GM19467 (cell line): Measurements from ENCODE around the gene KIF14.
"Not testable (repeated sequence)": the region's sequence is repeated elsewhere in the genome, so short reads cannot be mapped to it uniquely, and the experiment has no call there.

Source experiments
- ATAC-seq: cut with Tn5 transposase; IDR thresholded peaks from one replicate; pipeline ENCODE4 v1.9.1; 2021; ENCODE audit warnings: mild to moderate bottlenecking, moderate library complexity; ENCODE audit not compliant: unreplicated experiment

The KIF14 gene

DNA sequence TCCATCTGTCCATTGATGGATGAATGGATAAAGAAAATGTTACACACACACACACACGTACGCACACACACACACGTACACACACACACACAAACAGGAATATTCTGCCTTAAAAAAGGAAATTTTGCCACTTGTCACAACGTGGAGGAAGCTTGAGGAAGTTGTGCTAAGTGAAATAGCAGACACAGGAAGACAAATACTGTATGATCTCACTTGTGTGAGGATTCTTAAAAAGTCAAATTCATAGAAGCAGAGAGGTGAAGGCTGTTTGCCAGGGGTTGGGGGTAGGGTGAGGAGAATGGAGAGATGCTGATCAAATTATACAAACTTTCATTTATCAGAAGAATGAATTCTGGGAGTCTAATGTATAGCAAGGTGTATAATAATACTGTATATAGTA is 73.2 kb downstream of the KIF14 start:
- ATAC-seq: no peak

DNA sequence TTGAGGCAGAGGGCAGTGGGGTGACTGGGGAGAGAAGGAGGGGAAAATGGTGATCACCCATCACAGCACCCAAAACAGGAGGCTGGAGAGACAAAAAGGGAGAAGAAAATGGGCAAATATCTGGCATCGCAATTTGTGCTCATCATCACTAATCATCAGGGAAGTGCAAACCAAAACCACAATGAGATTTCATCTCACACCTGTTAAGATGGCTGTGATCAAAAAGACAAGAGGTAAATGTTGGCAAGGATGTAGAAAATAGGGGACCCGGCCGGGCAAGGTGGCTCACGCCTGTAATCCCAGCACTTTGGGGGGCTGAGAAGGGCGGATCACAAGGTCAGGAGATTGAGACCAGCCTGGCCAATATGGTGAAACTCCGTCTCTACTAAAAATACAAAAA is 74.0 kb downstream of the KIF14 start:
- ATAC-seq: no peak

DNA sequence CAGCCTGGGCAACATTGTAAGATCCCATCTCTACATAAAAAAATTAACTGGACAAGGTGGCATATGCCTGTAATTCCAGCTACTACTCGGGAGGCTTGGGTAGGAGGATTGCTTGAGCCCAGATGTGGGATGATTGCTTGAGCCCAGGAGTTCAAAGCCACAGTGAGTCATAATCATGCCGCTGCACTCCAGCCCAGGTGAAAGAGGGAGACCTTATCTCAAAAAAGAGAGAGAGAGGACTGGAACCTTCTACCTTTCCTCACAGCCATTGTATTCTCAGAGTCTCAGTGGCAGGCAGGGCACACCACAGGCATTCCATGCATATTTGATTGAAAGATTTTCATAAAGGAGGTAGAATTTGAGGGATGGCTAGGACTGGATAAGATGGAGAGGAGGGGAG is 78.4 kb downstream of the KIF14 start:
- no peak for ATAC-seq

DNA sequence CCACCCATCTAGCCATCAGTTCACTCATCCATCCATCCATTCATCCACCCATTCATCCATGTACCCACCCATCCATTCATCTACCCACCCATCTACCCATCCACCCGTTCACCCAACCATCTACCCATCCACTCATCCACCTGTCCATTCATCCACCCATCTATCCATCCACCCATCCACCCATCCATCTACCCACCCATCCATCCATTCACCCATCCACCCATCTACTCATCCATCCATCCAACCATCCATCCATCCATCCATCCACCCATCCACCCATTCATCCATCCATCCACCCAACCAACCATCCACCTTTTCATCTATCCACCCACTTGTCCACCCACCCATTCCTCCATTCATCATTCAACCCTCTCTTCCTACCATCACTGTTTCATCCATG is 80.3 kb downstream of the KIF14 start:
- no peak for ATAC-seq

DNA sequence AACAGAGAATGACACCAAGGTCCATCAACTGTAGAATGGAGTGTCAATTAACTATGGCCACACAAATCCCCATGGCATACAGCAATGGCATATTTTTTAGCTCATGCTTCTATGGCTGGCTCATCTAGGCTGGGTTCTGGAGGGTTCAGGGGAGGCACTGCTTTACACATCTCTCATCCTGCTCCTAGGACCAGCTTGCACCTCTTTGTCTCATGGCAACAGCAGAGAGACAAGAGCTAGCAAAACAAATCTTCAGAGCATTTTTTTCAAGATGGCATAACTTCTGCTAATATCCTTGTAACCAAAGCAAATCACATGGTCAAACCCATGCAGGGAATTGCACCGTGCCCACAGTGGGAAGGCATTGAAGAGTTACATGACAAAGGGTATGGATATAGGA is 82.4 kb downstream of the KIF14 start:
- ATAC-seq: no peak

DNA sequence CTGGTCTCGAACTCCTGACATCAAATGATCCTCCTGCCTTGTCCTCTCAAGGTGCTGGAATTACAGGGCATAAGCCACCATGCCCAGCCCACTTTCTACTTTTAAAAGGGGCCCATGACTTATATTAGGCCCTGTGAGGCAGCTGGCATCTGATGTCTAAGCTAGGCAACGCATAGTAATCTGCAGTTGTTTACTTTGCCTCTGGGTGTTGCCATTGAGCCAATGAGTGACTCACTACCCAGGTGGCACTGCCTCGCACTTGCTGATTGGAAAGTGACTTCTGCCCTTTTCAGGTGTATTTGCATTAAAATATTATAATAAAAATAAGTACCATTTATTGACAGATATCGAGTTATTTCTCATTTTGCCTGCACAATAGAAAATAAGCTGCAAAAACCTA is 84.9 kb downstream of the KIF14 start:
- ATAC-seq: peak; percentile 58

DNA sequence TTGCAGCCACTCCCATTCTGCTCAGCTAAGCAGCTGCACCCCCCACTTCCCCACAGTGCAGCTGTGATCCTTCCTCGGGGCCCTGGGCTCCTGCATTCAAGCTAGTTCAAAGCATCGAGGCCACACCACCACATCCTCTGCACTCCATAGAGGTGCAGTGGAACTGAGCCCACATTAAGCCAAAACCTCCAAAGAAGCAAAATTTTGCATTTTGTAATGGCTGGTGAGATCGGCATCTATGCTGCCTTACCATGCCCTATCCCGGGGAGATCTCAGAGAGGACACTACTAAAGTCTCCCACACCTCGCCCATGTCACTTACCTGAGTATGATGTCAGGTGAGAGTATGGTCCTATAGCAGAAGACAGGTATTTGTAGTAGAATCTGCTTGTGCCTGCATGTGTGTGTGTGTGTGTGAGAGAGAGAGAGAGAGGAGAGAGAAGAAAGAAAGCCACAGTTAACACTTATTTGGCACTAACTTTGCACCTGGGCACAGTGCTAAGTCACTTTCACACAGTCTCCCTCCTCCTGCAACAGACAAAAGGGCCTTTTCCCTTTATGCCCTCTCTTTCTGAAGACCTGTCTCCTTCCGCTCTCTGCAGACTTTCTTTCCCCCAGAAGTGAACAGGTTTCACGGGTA is 89.8 kb downstream of the KIF14 start:
- no peak for ATAC-seq

DNA sequence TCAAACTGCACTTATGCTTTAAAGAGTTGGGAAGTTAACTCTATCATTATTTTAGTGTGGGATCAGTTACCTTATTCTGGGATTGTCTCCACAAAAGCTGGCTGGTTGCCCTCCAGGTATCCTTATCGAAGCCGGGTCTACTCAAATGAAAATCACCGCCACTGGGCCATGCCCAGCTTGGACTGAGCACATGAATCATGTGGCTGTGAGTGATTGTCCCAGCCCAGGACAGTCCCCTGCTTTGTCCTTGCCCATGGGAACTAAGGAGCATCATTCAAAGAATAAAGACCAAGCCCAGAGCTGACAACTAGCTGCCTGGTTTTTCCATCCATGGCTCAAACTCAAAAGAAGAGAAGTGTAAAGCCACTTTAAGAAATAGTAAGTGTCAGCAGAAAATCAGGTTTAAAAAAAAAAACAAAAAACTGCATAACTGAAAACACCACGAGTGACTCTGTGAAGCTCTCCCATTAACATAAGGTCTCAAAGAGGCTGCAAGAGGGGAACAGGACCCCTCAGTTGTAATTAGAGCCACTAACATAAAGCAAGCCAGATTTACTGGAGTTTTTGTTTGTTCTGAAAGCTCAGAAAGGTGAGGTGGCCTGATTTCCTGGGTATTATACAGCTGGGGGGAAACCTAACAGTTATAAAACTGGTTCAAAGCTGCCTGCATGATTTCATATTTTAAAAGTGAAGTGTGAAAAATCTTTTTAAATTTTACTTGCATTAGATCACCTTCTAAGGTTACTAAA is 91.5 kb downstream of the KIF14 start:
- no peak for ATAC-seq

DNA sequence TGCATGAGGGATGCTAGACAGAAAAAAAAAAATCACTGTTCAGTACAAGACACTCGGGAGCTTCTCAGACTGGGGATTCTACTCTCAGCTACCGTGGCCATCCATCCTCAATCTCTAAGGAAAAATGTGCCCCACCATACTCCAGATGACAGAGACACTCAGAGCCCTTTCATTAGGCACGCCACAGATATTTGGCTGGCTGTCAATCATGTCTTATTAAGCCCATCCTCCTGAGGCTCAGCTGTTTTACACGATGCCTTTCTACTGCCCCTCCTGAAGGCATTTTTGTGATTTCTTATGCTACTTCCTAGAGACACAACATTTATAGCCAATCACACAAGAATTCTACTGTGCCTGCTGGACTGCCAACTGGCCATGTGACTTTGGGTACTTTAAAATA is 92.9 kb downstream of the KIF14 start:
- ATAC-seq: no peak

DNA sequence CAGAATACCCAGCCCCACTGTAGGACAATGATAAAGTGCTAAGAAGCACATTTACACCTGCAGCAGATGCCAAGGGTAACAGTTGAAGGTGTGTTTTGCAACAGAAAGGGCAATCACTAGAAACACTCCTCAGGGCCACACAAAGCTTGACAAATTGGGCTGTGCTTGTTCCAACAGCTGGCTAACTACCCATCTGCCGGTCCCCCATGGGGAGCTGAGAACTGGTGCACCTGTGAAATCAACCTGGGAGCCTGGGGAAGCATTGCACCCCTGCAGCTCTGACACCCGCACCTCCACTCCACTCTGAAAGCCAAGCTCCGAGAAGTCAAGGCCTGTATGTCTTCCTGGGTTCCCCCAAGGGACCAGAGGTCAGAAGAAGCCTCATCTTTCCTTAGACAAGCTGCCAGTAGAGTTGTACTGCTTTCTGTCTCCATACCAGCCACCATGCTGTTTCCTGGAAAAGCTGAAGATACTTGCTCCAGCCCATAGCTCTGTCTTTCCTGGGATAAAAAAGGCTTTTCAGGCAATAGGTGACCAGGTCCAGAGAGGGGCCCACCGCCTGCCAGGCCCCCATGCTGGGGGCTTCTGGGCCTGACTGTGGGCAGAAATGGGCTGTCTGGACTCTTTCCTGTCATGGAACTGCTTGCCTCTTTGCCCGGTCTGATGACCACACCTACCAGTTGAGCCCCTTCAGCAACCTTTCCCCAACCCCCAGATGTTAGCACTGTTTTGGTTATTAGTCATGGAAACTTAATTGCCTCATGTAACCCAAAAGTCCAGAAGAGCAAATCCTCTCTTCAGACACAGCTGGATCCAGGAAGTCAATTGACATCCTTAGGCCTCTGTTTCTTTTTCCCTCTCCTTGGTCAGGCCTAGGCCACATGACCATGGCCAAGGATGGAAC is 93.6 kb downstream of the KIF14 start:
- ATAC-seq: no peak

DNA sequence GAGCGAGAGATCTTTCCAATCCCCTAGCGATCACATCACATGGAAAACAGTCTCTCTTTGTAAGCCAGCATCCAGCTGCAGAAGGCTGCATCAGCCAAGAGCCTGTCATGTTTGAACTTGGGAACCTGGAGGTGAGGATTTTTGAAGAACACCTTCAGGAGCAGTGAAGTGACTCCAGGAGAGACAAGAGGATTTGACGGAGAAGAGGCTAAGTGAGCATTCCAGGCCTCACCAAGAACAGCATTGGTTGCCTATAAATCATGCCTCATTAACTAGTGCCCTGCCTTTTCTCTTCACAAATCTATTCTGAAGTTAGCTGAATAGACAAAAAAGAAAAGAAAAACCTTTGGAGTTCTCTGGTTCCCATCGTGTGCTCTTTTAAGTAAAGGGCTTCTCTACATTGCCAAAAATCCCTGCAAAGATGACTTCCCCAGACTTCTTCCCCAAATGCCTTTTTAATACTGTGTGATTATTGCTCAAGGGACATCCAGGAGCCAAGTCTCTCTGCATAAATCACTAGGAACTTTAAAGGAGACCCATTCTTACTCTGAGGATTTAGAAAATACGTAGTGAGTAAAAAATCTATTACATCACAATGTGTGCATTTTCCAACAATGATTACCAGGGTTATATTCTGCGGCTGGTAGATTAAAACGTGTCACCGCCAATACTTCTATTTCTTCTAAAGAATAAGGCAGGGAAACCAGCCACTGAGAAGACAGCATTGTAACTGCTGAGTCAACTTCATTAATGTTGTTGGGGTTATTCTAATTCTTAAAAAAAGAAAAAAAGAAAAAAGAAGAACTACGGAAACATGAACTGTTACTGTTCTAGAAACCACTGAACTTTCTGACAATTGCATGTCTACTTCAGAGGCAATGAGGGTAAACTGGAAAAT is 95.2 kb downstream of the KIF14 start:
- ATAC-seq: no peak

DNA sequence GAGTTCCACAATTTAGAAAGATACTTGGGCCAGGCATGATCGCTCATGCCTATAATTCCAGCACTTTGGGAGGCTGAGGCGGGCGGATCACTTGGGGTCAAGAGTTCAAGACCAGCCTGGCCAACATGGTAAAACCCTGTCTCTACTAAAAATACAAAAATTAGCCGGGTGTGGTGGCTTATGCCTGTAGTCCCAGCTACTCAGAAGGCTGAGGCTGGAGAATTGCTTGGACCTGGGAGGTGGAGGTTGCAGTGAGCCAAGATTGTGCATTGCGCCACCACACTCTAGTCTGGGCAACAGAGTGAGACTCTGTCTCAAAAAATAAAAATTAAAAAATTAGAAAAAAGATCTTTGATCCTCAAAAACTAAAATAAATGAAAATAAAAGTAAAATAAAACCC is 96.0 kb downstream of the KIF14 start:
- not testable (repeated sequence) for ATAC-seq

DNA sequence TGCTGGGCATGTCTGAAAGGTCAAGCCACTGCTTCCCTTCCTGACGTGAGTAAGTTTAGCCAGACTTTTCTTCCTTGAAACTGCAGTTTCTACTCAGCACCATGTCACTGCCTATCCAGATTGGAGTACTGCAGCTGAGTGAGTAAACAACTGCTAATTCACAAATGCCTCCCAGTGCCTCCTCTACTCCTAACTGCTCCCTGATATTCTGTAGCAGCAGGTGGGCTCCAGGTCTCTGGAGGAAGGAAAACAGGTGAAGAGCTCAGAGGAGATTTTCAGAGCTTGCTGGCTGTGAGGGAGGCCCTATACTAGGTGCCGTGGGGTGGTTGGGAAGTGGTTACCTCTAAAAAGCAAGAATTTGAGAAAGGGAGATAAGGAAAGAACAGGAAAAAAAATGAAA is 96.5 kb downstream of the KIF14 start:
- ATAC-seq: no peak

DNA sequence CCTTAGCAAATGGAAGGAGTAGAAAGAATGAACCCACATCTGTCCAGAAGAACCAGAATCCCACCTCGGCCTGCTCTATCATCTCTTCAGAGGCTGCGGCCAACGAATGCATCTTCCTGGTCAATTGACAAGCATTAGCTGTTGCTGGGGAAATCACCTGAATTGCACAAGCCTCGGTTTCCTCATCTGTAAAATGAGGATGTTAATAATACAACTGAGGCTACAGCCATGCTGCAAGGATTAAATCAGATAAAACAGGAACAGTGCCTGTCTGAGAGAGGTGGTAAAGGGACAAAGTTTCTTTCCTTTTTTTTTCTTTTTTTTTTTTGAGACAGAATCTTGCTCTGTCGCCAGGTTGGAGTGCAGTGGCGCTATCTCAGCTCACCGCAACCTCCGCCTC is 99.8 kb downstream of the KIF14 start:
- ATAC-seq: no peak

DNA sequence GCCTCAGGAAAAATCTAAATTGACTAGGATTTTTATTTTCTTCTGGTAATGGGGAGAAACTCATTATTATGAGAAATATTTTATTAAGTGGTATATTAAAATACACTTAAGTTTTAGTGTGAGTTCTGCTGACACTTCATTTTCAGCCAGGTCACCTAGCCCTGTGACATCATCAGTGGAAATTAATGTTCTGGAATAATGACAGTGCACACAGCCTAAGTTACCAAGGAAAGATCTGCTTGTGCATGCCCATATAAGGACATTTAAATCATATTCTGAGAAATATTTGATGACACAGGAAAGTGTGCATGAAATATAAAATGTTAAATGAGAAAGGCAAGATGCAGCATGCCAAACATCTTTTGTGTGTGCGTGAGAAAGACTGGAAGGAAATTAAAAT is 102.0 kb downstream of the KIF14 start:
- ATAC-seq: no peak

DNA sequence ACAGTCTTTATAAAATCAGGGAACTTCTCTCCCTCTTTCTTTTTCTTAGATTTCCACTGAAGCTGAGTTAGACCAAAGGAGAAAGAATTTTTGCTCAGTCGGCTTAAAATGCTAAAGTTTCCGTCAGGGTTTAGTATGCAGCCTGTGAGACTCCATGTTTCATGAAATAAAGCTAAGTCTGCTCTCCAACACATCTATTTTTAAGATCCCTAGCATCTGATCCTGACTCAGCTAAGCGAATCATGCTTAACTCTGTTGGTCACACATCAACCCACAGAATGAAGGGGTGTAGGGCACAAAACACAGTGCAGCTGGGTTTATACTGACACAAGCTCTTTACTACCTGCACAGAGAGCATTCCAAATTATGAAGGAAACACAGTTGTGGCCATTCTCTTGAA is 108.4 kb downstream of the KIF14 start:
- no peak for ATAC-seq

DNA sequence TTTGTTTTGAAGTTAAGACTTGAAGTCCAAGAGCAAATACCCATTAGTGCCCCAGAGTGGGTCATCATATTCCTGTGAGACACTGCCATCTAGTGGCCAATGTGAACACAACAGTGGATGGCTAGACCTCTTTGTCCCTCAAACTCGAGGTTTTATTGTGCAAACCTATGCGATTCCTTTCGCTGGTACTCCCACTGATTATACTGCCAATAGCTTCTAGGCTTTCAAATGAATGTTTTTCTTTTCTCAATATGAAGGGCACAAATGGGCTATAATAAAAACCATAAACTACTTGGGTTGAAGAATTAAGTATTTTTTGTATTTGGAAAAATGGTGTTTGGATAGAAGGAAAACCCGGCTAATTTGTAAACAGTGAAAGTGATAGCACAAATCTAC is 110.3 kb downstream of the KIF14 start:
- ATAC-seq: peak; percentile 92

DNA sequence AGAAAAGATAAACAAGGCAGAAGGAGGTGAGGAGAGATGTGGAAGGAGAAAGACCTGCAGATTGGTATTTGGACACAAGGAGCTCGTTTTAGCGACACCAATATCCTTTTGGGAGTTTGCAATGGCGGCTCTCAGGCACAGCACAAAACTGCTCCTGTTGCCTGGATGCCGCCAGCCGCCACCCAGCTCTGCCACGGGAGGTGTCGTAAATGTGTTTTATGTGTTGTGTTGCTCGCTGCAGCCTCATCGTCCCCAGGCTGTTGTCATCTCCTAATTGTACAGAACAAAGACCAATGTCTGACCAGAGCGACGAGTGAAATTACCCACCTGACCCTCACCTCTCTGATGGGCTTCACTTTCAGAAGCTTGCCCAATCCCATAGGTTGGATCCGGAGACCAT is 114.1 kb downstream of the KIF14 start:
- no peak for ATAC-seq

DNA sequence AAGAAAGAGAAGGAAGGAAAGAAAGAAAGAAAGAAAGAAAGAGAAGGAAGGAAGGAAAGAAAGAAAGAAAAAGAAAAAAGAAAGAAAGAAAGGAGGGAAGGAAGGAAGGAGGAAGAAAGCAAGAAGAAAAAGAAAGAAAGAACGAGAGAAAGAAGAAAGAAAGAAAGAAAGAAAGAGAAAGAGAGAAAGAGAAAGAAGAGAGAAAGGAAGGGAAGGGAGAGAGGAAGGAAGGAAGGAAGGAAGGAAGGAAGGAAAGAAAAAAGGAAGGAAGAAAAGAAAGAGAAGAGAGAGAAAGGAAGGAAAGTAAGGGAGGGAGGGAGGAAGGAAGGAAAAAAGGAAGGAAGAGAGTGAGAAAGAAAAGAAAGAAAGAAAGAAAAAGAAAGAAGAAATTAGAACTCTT is 115.3 kb downstream of the KIF14 start:
- no peak for ATAC-seq
